HG02678 (cell line): ENCODE results near the gene ASTN2.
"Not testable (repeated sequence)": the region's sequence is repeated elsewhere in the genome, so short reads cannot be mapped to it uniquely, and the experiment has no call there.

Experiments used
- ATAC-seq: cut with Tn5 transposase; IDR thresholded peaks from one replicate; pipeline ENCODE4 v1.9.1; 2021; ENCODE audit warnings: mild to moderate bottlenecking, moderate library complexity; ENCODE audit not compliant: unreplicated experiment

ASTN2 gene

DNA sequence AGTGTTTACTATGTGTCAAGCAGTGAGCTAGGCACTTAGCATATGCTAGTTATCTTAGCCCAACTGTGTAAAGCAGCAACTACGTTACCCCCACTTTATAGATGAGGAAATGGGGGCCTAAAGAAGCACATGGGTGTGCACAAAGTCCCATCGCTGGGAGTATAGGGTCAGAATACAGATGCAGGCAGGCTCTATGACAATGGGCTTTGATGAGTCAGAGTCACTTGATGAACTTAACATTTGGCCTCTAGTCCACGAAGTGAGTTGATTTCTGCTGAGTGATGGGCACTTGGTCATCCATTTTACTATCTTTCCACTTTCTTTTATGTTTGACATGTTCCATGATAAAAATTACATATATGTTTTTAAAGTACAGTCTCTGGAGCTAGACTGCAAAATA, 523.4 kb downstream of the ASTN2 start:
- no peak for ATAC-seq

DNA sequence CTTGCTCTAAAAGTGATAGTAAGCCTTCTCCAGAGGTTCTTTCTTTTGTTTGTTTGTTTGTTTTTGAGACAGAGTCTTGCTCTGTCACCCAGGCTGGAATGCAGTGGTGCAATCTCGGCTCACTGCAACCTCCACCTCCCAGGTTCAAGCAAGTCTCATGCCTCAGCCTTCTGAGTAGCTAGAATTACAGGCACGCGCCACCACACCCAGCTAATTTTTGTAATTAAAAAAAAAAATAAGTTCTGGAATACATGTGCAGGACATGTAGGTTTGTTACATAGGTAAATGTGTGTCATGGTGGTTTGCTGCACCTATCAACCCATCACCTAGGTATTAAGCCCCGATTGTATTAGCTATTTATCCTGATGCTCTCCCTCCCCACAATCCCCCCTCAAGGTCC, 526.4 kb downstream of the ASTN2 start:
- not testable (repeated sequence) for ATAC-seq

DNA sequence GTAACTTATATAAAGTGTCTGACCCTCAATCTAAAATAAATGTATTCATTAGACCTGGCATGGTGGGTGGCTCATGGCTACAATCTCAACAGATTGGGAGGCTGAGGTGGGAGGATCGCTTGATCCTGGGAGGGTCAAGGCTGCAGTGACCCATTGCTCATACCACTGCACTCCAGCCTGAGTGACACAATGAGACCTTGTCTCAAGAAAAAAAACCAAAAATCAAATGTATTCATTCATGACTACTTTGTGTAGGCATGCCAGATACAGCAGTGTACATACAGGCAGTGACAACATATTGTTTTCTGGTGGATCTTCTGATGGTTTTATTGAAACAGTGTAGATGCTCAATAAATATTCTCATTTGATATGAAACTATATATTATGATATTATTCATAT, 526.8 kb downstream of the ASTN2 start:
- ATAC-seq: no peak

DNA sequence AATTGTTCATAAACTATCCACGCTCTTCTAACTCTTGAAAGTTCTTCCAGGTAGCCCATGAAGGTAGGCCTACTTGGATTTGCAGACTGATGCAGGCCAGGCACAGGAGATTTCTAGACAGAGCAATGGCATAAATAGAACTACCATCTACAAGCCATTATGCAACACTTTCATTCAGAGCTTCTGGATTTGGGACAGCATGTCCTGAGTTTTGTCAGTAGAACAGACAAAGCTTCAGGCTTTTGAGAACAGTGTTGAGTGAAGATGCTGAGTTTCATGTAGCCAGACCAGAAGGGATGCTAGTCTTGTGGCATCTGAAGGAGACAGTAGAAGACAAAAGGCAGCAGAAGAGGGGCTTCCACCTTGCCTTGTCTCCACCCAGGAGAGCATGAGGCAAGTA, 531.2 kb downstream of the ASTN2 start:
- no peak for ATAC-seq

DNA sequence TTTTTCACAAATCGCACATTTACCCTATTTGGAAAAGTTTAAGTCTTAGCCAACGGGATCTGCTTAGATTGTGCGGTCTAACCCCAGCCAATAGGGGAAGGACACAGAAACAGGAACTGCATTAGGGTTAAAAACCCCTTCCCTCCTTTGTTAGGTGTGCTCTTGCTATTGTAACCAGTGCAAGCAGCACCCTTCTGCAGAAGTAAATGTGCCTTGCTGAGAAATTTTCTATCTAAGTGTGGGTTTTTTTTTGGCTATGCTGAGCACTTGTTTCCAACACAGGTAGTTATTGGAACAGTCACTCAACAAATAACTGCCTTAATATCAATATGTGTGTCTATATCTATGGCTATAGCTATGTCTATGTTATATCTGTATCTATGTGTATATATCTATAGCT, 537.8 kb downstream of the ASTN2 start:
- no peak for ATAC-seq

DNA sequence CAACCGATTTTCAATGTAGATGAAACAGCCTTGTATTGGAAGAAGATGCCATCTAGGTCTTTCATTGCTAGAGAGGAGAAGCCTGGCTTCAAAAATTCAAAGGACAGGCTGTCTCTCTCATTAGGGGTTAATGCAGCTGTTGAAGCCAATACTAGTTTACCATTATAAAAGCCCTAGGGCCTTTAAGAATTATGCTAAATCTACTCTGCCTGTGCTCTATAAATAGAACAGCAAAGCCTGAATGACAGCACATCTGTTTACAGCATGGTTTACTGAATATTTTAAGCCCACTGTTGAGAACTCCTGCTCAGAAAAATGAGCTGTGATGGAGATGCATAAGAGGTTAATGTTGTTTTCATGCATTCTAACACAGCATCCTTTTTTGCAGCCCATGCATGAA, 539.3 kb downstream of the ASTN2 start:
- no peak for ATAC-seq

DNA sequence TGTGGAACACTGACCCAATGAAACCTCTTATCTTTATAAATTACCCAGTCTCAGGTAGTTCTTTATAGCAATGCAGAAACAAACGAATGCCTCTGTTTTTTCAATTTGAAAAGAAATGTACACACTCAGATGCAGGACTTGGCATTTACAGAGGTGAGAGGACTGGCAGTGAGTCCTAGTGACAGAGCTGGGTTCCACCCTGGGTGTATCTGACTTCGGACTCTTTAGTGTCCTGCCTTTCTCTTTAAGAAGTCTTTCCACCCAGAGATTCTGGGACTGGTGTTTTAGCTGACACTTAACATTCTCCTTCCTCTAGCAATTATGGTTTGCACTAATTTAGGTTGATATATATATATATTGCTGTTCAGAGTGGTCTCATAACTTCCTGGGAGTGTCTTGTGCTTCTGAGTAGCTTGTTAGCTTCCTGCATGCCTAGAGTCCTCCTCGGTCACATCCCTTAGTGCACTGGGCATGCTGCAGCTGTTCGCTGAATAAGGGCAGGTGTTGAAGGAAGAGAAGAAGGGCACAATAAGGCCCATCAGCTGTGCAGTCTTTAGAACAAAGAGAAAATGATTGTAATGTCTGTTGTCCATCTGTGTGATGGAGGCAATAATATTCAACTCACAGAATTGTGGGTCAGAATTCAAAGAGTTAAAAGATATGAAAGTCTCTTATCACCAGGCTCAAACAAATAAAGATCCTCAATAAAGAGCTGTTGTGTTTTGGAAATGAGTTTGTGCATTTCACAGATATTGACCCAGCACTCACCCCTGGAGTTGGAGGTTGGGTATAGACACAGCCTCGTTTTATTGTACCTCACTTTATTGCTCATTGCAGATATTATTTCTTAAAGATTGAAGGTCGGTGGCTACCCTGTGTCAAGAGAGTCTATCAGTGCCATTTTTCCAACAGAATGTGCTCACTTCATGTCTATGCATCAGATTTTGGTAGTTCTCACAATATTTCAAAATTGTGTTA, 540.6 kb downstream of the ASTN2 start:
- ATAC-seq: no peak

DNA sequence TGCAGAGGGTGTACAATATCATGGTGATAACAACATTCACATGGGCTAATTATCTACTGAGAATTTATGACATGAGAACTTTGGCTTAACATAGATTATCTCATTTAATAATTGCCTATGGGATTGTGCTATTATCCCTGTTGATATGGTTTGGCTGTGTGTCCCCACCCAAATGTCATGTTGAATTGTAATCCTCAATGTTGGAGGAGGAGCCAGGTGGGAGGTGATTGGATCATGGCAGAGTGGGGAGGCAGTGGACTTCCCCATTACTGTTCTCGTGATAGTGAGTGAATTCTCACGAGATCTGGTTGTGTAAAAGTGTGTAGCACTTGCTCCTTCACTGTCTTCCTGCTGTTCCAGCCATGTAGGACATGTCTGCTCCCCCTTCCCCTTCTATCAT, 541.4 kb downstream of the ASTN2 start:
- no peak for ATAC-seq

DNA sequence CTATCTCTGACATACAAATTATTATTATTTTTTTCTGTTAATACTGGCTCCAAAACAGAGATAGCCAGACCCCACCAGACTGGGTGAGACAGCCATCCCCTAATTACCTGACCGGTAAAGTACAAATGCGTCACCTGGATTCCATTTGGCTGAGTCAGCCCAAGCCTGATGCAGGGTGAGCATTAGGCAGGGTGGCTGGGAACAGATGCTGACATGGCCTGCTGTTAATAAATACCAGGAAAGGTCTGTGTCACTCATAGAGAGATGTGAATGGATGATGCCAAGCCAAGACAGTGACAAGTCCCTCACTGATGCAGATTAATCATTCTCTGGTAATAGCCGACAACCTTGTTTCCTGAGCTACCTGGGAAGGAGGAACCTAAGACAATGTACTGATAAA, 544.3 kb downstream of the ASTN2 start:
- ATAC-seq: no peak

DNA sequence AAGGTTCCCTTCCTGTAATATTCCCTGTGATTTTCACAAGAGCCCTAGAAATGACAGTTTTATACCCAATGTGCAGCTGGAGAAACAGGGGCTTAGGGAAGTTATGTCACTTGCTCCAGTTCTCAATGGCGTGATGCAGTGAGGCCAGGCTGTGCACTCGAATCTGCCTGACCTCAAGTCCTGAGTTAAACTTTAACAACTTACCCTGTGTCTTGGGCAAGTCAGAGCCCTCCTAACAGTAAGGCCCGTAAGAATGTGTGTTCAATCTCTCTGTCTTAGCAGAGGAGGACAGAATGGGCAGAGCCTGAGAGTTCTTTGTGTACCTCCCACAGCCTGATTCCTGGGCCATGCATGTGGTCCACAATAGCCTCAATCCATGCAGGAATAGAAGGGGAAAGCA, 546.7 kb downstream of the ASTN2 start:
- ATAC-seq: no peak

DNA sequence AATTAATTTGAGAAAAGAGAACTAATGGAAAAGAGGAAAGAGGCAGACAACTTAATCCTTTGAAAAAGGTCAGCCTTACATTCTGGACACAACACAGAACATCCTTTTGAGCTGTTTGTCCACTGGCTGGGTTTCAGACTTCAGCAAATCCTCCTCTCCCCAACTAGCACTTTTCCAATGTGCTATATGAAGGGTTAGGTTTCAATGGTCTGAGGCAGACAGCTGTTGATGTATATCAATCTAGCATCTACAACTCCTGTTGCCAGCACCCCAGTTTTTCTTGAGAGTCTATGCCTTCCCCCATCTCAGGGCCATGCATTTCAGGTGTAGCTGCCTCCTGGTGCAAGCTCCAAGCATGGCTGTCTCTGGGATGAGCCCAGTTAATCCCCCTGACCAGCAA, 553.5 kb downstream of the ASTN2 start:
- ATAC-seq: no peak

DNA sequence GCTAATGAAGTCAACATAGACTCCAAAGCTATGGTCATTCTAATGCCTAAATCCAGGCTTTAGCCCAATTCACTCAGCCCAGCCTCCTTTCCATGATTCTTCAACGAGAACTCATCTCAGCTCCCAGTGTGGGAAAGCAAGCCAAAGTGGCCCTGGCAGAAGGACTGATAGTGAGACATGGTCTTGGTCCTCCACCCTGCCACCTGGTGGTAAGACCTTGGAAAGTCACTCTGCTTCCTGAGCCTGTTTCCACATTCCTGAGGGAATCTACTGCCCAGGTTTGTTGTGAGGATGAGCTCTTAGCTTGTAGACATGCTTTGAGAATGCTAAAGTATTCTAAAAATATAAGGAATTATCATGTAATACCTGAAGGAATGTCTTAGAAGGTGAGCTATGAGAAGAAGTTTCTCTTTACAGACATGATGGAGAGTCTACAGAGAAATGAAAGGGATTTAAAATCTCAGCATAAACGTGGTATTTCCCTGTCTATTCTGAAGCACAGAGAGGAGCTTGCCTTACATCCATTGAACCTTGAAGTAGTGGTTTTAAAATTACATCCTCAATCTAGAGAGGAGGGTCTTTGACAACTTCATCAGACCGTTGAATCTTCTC, 554.2 kb downstream of the ASTN2 start:
- ATAC-seq: peak; percentile 72

DNA sequence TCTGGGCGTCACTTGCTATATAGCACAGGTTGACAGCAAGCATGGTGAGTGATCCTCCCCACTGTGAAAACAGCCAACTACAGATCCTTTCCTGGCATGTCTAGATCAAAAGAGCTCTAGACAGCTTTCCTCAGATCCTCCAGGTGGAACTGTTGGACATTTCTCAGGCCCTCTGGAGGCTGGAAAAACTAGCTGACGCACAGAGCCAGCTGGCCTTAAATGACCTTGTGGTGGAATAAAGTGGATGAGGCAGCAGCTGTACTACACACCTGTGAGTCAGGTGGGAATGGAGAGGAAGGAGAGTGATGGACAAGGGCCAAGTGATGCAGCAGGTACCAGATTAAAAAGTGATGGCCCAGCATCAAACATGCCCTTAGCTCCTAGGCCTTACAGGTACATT, 555.1 kb downstream of the ASTN2 start:
- ATAC-seq: no peak

DNA sequence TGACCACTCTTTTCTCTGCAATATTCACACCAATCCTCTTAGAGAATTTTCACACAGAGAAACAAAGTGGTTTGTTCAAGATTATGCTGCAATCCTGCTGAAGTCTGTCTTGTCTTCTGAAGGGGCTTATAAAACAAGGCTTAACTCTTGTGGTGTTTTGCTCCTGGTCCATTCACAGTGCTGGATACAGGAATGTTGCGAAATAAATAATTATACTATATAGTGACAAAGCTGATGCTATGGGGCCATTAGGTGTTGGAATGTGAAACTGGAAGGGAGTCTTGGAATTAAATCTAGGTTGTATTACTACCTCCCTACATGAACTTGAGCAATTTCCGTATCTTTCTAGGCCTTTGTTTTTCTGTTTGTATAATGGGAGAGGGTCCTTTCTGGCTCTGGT, 557.5 kb downstream of the ASTN2 start:
- ATAC-seq: no peak

DNA sequence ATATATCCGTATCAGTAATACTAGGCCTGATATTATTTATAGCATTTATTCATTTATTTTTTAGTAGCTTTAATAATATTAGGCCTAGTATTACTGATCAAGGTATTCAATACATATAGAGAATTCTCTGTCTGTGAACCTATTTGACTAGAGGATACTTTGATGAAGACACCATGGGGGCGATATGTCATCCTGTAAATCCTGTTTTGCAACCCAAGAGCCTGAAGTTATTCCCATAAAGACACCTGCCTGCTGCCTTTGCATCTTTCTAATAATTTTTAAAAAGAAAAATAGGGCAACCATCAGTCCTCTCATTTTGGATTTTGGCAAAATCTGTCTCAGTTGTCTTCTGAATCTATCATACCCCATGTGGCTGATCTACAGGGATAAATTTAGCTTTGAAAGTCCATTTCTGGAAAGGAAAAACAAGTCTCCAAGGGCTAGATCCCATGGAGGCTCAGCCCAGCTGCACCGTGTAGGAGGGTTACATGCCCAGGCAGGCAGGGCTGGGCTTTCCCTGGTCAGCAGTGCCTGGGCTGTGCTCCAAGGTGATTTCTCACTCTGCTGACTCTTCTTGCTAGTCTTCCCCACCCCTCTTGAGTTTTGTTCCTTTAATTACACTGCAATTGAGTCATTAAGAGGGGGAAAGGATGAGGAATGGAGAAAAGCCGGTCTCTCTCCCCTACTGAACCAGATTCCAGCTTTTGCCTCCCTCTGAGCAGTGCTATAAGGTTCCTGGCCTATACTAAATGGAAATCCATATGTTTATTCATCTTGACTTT, 558.8 kb downstream of the ASTN2 start:
- no peak for ATAC-seq

DNA sequence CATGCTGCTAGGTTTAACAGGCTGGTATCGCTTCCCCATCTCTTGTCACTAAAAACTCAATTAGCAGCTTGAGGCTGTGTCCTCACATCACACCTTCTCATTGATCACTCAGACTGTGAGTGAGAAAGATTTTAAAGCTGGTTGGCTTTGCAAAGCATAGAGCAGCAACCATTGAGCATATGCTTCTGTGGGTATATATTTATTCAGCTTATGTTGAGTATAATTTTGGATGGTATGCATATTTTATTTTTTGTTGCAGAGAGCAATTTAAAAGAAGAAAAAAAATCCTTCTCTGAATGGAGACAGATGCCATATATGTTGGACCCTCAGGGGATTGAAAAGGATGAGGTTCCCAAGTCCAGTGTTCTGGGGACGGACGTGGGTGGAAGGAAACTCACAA, 565.1 kb downstream of the ASTN2 start:
- no peak for ATAC-seq

DNA sequence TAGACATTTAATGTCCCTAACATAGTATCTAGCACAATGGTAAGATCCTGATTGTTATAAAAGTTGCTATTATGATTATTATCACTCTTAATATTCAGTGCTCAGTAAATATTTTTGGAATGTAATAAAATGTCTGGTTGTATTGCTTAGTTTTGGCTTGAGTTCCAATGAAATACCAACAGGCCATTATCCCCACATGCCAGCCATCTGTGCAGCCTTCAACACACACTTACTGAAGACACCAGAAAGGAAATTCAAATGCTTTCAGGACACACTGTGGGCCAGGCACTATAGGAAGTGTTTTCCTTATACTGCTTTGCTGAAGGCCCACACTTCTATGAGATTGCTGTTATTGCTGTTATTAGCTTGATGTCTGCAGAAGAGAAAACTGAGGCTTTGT, 570.2 kb downstream of the ASTN2 start:
- no peak for ATAC-seq

DNA sequence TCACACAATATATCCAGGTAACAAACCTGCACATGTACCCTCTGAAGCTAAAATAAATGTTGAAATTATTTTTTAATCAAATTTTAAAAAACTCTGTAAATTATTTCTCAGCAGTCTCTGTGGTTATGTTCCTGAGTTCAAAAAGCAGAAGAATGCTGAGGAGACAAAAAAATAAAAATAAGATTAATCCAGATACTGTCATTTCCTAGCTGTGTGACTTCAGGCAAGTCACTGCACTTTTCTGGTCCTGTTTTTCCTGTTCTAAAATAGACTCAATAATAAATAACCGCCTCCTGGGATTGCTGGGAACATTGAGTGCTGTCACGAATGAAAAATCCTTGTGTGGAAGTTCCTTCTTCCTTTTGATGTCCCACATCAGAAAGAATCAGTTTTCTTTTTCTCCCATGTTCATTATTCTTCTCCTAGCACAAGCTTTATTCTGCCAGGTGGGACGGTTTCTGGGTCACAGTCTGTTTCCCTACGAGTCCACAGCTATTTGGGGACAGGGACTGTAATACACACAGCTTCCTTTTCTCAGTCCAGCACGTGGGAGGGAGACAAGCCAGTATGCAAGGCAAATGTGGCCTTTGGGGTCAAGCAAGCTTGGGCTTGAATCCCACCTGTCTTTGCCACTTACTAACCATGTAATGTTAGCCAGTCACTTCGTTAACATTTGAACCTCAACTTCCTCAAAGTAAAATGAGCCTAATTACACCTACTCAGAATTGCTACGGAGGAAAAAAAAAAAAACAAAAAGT, 570.8 kb downstream of the ASTN2 start:
- no peak for ATAC-seq

DNA sequence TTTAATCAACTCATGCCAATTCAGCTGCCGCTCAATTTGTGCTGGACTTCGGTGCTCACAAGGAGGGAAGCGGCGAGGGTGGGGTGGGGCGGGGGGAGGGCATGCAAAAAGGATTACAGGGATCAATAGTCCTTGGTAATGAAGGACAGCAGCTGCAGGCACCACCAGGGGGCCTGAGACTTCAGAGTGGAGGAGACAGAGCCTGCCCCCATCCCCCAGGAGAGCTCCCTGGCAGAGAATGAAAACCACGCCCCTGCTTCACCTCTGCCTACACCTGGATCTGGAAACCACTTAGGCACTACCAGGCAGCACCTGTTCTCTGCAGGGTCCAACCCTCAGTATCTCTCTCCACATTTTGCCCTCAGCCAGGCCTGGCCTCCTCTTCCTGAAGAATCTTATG, 572.2 kb downstream of the ASTN2 start:
- no peak for ATAC-seq

DNA sequence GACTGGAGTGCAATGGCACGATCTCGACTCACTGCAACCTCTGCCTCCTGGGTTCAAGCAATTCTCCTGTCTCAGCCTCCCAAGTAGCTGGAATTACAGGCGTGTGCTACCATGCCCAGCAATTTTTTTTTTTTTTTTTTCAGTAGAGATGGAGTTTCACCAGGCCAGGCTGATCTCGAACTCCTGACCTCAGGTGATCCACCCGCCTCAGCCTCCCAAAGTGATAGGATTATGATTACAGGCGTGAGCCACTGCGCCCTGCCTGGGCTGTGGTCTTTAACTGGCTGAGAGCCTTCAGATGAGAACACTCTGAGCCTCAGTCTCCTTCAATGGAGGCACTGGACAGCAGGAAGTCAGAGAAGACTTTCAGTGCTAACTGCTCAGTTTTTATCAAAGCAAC, 576.4 kb downstream of the ASTN2 start:
- ATAC-seq: not testable (repeated sequence)
